GM21619 (cell line): ENCODE measurements around the gene NRAP.

Experiments used
- ATAC-seq: cut with Tn5 transposase; IDR thresholded peaks from one replicate; pipeline ENCODE4 v1.9.1; 2021; ENCODE audit not compliant: unreplicated experiment

Gene NRAP, protein sequence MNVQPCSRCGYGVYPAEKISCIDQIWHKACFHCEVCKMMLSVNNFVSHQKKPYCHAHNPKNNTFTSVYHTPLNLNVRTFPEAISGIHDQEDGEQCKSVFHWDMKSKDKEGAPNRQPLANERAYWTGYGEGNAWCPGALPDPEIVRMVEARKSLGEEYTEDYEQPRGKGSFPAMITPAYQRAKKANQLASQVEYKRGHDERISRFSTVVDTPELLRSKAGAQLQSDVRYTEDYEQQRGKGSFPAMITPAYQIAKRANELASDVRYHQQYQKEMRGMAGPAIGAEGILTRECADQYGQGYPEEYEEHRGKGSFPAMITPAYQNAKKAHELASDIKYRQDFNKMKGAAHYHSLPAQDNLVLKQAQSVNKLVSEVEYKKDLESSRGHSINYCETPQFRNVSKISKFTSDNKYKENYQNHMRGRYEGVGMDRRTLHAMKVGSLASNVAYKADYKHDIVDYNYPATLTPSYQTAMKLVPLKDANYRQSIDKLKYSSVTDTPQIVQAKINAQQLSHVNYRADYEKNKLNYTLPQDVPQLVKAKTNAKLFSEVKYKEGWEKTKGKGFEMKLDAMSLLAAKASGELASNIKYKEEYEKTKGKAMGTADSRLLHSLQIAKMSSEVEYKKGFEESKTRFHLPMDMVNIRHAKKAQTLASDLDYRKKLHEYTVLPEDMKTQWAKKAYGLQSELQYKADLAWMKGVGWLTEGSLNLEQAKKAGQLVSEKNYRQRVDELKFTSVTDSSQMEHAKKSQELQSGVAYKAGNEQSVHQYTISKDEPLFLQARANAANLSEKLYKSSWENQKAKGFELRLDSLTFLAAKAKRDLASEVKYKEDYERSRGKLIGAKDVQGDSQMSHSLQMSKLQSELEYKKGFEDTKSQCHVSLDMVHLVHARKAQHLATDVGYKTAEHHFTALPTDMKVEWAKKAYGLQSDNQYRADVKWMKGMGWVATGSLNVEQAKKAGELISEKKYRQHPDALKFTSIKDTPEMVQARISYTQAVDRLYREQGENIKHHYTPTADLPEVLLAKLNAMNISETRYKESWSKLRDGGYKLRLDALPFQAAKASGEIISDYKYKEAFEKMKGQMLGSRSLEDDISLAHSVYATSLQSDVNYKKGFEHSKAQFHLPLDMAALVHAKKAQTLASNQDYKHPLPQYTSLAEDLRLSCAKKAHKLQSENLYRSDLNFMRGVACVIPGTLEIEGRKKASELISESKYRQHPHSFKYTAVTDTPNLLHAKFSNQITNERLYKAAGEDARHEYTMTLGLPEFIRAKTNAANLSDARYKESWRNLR (N-terminal part only)

DNA sequence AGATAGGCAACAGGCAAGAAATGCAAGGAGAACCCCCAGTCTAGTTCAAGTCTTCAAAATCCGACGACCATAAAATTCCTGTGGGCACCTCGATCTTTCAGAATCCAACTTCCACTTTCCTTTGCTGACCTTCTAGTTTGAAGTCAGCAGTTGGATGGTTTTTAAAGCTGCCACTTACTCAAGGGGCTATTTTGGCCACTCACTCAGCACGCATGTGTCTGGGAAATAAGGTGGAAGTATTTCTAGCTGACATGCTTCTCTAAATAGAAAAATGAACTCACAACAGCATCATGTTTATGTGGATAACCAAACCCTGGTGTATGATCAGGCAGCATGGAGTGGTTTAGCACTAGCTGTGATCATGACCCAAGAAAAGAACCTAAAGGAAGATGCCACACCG, at the start of gene NRAP:
TSS of gene NRAP (minus strand) at position 134 of the 400 bp plus-strand sequence. CDS start 159 bp downstream, outside the sequence.
- ATAC-seq, result no peak

DNA sequence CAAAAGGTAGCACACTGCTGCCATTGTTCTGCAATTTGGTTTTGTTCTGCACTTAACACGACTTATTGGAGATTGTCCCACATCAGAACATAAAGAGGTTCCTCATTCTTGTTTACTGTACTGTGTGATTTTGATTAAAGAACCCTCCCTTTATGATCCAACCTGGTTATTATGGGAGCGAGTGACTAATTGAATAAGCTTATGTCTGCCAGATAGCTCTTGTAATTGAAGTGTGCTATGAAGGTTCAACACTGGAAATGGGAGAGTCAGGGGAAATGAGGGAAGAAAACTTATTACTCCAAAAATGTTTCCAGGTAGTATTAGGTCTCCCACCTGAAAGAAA, 49.8 kb upstream of the NRAP start:
- ATAC-seq, result no peak

DNA sequence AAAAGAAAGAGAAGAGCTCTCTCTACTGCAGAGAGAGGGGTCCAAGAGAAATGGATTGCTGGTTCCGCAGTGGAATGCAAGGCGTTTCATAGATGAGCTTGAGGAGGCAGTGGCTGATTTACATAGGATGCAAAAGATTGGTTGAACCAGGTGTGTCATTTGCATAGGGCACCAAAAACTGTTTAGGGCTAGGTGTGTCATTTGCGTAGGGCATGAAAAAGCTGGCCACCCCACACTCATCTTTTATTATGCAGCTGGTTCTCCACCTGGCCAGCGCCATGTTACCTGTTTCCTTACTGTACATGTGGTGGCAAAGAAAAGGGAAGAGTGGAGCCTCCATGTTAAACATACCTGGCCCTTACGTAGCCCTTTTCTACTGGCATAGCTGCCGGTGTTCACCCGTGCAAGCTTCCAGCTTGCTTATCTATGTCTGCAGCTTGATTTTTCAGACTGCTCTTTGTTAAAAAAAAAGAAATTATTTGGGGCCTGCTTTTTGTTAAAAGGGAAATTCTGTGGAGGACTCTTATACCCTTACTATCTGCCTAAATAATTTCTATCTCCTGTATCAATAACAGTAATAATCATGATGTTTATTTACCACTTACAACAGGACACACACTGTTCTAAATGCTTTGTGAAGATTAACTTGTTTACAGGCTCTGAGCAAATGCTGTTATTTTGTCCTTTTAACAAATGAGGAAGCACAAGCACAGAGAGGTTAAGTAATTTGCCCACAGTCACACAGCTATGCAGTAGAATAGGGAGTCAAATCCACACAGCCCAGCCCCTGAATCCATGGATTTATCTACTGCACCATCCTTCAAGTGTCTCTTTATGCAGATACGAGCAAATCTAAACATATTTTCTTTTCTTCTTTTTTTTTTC, 49.2 kb upstream of the NRAP start:
- no peak for ATAC-seq

DNA sequence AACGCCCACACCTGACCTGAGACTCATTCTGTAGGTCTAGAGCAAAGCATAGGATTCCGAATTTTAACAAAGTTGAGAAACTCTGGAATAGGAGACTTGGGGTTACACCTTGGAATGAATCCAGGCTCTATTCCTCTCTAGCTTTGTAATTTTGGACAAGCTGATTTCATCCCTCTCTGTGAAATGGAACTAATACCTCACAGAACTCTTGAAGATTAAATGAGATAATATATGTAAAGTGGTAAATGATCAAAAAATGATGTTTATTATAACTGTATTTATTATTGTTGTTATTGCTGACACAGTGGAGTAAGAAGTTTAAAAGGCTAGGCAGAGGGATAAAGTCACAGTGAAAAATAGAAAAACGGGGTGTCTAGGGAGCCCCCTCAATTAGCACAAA, 48.2 kb upstream of the NRAP start:
- ATAC-seq, result no peak

DNA sequence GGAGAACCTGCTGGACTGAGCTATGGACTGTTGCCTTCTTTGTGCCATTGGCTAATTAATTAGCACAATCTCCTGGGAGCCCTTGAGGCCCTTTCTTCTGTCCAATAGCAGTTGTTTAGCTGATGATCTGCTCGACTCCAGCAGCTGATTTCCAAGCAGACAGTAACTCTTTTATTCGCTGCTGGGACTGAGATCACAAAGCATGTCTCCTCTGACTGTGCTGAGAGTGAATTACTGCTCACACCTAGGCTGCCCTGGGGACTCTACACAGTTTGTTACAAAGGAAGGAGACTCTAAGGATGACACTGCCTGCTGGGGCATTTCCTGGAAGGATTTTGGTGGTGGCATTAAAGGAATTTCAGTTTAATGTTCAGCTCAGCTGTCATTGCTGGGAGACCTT, 47.3 kb upstream of the NRAP start:
- ATAC-seq, result no peak

DNA sequence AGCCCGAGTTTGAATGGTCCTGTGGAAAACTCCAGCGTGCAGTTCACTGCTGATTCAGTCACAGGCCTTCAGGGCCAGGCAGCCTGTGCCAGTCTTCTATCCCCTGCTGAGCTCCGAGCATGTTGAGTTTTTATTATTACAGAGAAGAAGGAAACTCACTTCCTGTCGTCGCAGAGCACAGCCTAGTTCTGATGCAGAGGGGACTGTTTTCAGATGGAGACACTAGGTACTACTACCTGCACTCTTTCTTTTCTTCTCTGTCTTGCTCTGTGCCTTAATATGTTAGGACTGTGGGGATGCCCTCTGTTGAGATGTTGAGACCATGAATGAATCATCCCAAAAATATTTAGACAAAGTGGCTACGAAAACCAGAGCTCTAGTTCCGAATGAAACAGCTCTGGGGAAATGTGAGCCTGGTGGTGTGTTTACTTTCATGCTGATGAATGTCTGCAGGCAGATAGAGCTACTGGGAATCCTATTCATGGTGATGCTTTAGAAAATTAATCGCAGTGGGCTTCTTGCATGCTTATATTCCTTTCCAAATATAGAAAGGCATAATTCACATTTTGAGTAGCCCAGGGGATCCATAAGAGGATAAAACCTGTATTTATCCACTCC, 45.5 kb upstream of the NRAP start:
- no peak for ATAC-seq

DNA sequence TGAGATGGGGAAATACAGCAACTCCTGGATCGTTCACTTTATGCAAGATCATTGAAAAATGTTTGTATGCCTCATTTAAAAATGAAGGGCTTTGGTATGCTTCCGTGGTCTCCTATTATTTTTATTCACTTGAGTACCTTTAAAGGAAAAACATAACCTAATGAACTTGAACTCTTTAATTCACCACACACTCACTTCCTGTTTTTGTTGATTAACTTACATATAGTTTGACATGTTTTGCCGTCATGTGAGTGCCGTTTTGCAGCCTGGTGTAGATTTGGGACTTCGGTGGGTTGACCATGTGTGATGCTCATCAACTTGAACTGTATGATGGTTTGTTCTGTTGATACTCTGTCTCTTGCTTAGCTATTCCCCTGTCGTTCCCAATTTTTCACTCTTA, 44.8 kb upstream of the NRAP start:
- no peak for ATAC-seq

DNA sequence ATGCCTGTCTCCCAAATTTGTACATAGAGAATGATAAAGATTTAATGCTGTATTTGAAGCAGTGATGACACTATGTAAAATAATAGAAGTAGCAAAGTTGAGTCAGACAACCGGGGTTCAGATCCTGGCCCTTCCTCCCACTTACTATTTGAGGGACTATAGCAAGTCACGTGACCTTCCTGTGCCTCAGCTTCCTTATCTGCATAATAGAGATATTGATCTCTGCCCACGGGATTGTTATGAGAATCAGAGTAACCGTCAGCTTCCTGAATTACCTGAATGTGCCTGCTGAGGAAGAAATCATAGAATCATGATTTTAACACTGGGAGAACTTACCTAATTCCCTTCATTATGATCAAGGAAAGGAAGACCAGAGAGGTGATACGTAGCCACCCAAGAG, 42.8 kb upstream of the NRAP start:
- no peak for ATAC-seq

DNA sequence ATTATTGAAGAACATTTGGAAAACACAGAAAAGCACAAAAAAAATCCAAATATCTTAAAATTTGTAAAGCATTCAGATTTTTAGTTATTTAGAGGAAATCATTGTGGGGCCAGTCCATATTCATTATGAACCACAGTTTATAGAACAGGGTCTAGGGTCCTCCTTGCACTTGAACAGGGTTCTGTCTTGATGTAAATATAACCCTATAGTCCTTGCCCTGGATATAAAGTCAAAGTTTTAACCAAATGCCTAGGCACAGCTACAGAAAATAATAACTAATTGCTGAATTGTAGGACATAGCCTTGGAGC, 41.5 kb upstream of the NRAP start:
- ATAC-seq, result no peak

DNA sequence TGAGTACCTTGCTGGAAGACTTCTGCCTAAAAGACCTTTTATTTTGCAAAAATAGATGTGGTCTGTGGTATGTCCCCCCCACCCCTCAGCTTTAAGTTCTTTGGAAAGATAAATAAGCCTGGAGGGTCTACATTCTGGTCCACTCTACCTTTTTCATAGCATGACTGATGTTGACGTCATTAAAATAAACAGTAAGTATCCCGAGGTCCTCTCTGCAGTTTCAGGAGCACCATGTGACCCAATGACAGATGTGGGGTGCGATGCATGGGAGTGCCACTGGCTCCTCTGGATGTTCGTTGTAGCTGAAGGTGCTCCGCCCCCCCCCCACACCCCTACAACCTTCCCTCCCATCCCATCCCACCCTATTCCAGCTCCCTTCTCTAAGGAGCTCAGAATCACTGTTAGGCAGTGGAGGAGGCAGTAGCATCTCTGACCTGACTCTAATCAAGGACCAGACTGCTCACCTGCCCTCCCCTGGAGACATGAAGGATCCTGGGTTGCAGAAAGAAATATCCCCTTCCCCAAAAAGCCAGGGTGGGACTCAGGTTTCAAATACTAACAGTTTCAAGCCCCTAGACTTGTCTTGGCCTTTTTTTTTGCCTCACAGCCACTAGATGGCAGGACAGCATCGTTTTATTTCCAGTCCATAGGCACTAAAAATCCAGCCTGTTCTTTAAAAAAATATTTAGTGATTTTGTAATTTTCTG, 40.9 kb upstream of the NRAP start:
- no peak for ATAC-seq

DNA sequence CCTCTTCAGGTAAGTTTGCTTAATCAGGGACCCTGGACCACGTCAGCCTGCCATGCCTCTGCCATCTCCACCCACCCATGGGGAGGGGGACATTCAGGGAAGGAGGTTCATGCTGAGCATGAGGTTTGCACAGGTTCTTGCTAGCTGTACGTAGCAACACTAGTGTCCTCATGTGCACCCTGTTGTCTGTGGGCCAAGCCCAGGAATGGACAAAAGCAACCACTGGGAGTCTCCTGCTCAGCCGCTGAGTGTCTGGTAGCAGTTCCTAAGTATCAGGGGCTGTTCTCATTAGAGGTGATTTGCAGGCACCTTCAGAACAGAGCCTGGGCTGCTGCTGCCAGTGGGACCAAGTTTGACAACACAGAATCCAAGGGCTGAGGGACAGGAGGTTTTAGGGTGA, 33.8 kb upstream of the NRAP start:
- ATAC-seq, result no peak

DNA sequence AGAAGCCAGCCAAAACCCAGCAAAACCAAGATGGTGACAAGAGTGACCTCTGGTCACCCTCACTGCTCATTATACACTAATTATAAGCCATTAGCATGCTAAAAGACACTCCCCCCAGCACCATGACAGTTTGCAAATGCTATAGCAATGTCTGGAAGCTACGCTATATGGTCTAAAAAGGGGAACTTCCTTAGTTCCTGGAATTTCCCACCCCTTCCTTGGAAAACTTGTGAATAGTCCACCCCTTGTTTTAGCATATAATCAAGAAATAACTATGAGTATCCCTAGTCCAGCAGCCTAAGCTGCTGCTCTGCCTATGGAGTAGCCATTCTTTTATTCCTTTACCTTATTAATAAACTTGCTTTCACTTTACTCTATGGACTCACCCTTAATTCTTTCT, 31.9 kb upstream of the NRAP start:
- no peak for ATAC-seq

DNA sequence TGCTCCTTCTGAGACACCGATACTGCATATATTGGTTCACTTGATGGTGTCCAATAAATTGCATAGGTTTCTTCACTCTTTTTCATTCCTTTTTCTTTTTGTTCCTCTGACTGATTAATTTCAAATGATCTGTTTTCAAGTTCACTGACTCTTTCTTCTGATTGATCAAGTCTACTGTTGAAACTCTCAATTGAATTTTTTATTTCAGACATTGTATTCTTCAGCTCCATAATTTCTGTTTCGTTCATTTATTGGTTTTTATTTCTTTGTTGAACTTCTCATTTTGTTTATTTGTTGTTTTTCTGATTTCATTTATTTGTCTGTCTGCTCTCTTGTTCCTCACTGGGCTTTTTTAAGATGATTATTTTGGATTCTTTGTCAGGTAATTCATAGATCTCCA, 29.5 kb upstream of the NRAP start:
- no peak for ATAC-seq

DNA sequence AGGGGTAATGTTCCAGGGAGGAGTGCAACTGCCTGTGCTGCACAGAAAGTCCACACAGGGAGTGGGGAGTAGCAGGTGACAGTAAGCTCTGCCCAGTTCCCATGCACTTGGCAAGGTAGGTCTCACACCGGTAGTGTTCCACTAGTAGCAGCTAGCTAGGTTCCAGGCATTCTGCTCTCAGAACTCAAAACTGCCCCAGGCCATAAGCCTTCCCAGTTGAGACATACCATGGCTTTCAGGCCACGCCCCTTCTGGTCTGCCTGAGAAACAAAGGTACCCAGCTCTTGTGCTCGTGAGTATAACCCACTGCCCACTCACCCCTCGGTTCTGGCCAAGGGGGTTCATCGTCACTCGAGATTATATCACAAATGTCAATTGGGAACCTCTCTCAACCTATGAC, 28.4 kb upstream of the NRAP start:
- ATAC-seq, result no peak

DNA sequence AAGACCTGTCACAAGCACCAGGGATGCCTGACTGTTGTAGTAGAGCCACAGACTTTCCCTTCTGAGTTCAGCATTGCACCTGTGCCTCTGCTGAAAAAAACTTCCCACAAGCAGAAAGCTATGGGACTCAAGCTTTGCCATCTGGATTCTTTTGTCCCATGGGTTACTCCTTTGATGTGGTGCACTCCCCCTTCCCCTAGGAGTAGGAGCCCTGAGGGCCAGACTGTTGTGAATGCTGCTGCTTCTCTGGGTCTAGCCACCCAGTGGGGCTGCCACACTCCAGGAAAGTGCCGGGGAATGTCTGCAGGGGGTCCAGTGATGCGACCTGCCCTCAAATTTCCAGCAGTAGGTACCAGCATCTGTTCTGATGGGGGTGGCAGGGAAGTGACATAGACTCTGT, 27.5 kb upstream of the NRAP start:
- no peak for ATAC-seq

DNA sequence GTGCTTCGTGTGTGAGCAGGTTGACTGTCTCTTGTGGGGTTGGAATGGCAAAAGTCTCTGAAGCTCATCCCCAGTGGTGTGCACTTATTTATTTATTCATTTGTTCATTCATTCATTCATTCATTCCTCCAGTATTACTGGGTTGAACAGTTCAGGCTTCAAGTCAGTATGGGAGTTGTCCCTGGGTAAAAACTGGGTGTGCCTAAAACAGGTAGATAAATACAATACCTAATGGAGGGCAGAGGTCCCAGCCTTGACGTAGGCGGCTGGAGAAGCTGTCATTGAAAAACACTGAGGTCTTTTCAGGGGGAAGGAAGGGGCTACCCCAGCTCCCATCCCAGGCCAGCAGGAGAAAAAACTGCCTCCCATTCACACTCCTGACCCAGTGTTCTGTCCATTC, 26.9 kb upstream of the NRAP start:
- no peak for ATAC-seq

DNA sequence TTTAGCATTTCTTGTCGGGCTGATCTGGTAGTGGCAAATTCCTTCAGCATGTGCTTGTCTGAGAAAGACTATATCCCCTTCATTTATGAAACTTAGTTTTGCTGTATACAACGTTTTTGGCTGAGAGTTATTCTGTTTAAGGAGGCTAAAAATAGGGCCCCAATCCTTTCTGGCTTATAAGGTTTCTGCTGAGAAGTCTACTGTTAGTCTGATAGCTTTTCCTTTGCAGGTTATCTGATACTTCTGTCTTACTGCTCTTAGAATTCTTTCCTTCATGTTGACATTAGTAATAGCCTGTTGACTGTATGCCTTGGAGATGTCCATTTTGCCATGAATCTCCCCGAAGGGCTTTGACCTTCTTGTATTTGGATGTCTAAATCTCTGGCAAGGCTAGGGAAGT, 25.7 kb upstream of the NRAP start:
- ATAC-seq, result no peak

DNA sequence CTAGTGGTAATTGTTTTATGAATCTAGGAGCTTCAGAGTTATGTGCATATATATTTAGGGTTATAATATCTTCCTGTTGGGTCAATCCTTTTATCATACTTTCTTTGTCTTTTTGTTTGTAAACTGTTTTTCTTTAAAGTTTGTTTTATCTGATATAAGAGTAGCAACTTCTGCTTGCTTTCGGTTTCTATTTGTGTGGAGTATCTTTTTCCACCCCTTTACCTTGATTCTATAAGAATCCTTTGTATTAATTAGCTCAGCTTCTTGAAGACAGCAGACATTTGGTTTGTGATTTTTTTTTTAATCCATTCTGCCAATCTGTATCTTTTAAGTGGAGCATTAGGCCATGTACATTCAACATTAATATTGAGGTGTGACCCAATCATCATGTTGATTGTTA, 25.2 kb upstream of the NRAP start:
- no peak for ATAC-seq

DNA sequence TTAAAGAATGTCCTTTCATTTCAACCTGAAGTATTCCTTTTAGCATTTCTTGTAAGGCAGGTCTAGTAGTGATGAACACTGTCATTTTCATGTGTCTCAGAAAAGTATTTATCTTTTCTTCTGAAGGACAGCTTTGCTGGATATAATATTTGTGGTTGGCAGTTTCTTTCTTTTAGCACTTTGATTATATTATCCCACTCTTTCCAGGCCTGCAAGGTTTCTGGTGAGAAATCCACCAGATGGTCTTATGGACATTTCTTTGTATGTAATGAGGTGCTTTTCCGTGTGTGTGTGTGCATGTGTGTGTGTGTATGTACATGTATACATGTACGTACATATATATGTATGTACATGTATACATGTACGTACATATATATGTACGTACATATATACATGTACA, 23.2 kb upstream of the NRAP start:
- ATAC-seq, result no peak

DNA sequence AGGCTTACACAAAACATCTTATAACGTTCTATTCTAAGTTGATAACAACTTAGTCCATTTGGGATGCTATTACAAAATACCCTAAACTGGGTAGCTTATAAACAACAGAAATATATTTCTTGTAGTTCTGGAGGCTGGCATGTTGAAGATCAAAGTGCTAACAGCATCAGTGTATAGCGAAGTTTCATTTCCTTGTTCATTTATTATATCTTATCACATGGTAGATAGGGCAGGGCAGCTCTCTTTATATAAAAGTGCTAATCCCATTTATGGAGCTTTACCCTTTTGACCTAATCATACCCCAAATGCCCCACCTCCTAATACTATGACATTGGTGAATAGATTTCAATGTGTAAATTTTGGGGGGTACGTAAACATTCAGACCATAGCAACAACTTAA, 22.2 kb upstream of the NRAP start:
- ATAC-seq, result no peak
